Measurements from ENCODE around the gene ANKMY1. TPM values are rescaled to one million over a fixed set of nuclear protein-coding genes. Genes with fewer than 3 reads are reported as not detected.

ANKMY1 gene
- total RNA-seq, 1 experiment from 2014 or later: 28.3 TPM

- no TSS peak for BruUV-seq (replicated peaks)
- no peaks in the 10 kb centered on the region for H3K9me2 ChIP-seq (ENCODE audit: insufficient read depth)
- no peaks in the 10 kb centered on the region for H3K27me3 ChIP-seq (ENCODE audit: insufficient read depth, low read length)
- peaks cover 0 to 4% of the 10 kb centered on the region in 2 experiments; a peak in 1 of 4 replicates for H3K9me3 ChIP-seq (ENCODE audit: control insufficient read depth in 1 of 2, insufficient read depth in 1 of 2, low read depth in 1 of 2, low read length in 2 of 2)
- H3K4me2 ChIP-seq (ENCODE audit: low read length): no peak overlapping the region
- H3K27ac ChIP-seq (ENCODE audit: low read depth, low read length): no peak overlapping the region
- no peak overlapping the region for H3K9ac ChIP-seq (ENCODE audit: low read length)
- ATAC-seq (no peak), DNase-seq (ENCODE audit: low read depth, low spot score) (no peak)
- H2AFZ ChIP-seq (ENCODE audit: low read depth, low read length, poor library complexity, severe bottlenecking): no peak overlapping the region
- intact Hi-C loops (cut with micrococcal nuclease): no loop called here
- no peak for TF ChIP-seq POLR2A (IDR thresholded peaks at IDR 0.05; ENCODE audit: borderline replicate concordance, extremely low read depth, insufficient read depth, insufficient read length)
- no peak for TF ChIP-seq SP1 (IDR thresholded peaks at IDR 0.05; ENCODE audit: low read depth)
- TF ChIP-seq ZNF274 (IDR thresholded peaks at IDR 0.05; ENCODE audit: low read depth, low read length): no peak
- TF ChIP-seq CTCF (IDR thresholded peaks at IDR 0.05 in 2 of 3, conservative IDR thresholded peaks at IDR 0.05 in 1 of 3; ENCODE audit: borderline replicate concordance in 1 of 3, insufficient read depth in 1 of 3, low read depth in 2 of 3, low read length in 2 of 3): no peak
- no peak for TF ChIP-seq MAX (IDR thresholded peaks at IDR 0.05)
- no peak for TF ChIP-seq ZBTB33 (IDR thresholded peaks at IDR 0.05; ENCODE audit: extremely low read depth, insufficient replicate concordance, low read length)
- no peak for TF ChIP-seq EZH2 (IDR thresholded peaks at IDR 0.05)
- no peak overlapping the region for H3K4me3 ChIP-seq (replicated peaks in 1 of 2; ENCODE audit: low read depth in 1 of 2, low read length in 2 of 2)
- CTCF ChIA-PET: no interaction called here
- POLR2A ChIA-PET: no interaction called here
- H3K36me3 ChIP-seq (ENCODE audit: control insufficient read depth in 1 of 2, insufficient read depth in 2 of 2, low read length in 2 of 2): no peaks in the 10 kb centered on the region
- RAD21 ChIA-PET (ENCODE audit: low non-redundant PET in 1 of 2, low total read pairs in 2 of 2, uncharacterized antibody in 2 of 2, unreplicated experiment in 2 of 2): no interaction called here
- H3K79me2 ChIP-seq (ENCODE audit: insufficient read depth, low read length): no peaks in the 10 kb centered on the region
- H4K20me1 ChIP-seq (ENCODE audit: insufficient read depth): no peaks in the 10 kb centered on the region
- H3K4me1 ChIP-seq (ENCODE audit: control insufficient read depth in 1 of 2, insufficient read depth in 2 of 2, low read length in 2 of 2): no peaks in the 10 kb centered on the region
Measured at GRCh38 chr2:240472078-240472790, 85.6 kb downstream of the ANKMY1 start.

Data from HCT116 (cell line).